MG63 (cell line): Measurements from ENCODE around the gene QSOX2. TPM values are rescaled to one million over a fixed set of nuclear protein-coding genes. Genes with fewer than 3 reads are reported as not detected.

Source experiments
- DNase-seq: peaks from one replicate; pipeline ENCODE4 v3.0.0-alpha.2; 2020
- H3K27me3 ChIP-seq: fragments of 250-450 bp; sonication (Bioruptor Pico); 2 replicates; pipeline ENCODE4 v1.5.1; 2020; ENCODE audit warnings: mild to moderate bottlenecking, moderate library complexity
- H3K36me3 ChIP-seq: fragments of 250-450 bp; sonication (Bioruptor Pico); 2 replicates; pipeline ENCODE4 v1.5.1; 2020; ENCODE audit warnings: mild to moderate bottlenecking, moderate library complexity
- H3K4me3 ChIP-seq: fragments of 250-450 bp; sonication (Bioruptor Pico); 2 replicates; pipeline ENCODE4 v1.5.1; 2020; ENCODE audit warnings: mild to moderate bottlenecking, moderate library complexity
- H3K9me3 ChIP-seq: fragments of 250-450 bp; sonication (Bioruptor Pico); 2 replicates; pipeline ENCODE4 v1.5.1; 2020; ENCODE audit warnings: mild to moderate bottlenecking, moderate library complexity
- total RNA-seq: library from RNA; depleted of rRNA; stranded (reverse); fragments of >200 nt; shearing (Covaris generic); gene quantifications from 2 replicates; pipeline ENCODE4 v1.2.3, GENCODE V29; 2014; ENCODE audit warnings: low replicate concordance

QSOX2 gene
- total RNA-seq, 1 experiment from 2014 or later = 28.2 TPM

DNA sequence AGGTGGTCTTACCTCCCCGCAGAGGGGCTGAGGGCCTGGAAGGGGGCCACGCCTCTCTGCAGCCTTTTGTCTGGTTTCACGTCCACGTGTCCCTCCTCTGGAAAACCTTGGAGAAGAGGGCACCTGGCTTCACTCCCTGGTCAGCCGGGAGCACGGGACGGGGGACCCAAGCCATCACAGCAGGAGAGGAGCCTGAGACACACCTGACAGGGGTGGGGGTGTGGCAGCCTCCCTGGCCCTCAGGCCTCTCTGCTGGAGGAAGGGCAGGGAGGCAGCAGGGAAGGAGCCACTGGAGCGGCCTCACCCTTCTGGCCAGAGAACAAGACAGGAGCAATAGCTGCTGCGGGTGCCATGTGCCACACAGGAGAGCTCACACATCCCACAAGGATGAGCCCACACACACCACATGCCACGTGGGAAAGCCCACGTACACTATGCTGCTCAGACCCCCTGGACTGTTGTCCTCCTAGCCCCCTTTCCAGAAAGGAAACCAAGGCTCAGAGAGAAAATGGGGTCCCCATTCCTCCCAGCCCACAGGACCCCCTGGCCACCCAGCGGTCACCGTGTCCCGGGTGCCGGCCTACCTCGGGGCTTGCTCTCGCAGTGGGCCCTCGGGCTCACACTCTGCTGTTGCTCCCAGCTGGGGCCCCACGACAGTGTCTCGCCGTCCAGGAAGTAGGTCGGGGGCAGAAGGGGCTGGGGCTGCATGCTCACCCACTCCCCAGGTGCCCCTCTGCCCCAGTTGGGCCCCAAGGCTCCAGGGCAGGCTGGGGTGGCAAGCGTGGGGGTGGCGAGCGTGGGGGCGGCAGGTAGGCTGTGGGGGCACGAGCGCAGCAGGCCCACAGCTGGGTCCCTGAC is 40.1 kb upstream of the QSOX2 start:
- H3K9me3 ChIP-seq = no peaks in the 10 kb centered on the region
- H3K27me3 ChIP-seq = no peaks in the 10 kb centered on the region
- DNase-seq = no peak
- H3K4me3 ChIP-seq = no peak overlapping the region
- H3K36me3 ChIP-seq = no peaks in the 10 kb centered on the region

GRCh38 chr9:136284951-136285350 is 39.3 kb upstream of the QSOX2 start:
- Histone ChIP-seq H3K9me3 (no peaks in the 10 kb centered on the region), H3K27me3 (no peaks in the 10 kb centered on the region), H3K4me3 (no peak overlapping the region), H3K36me3 (no peaks in the 10 kb centered on the region)
- no peak for DNase-seq

GRCh38 chr9:136284311-136284710 is 38.7 kb upstream of the QSOX2 start:
- Histone ChIP-seq H3K9me3 (no peaks in the 10 kb centered on the region), H3K27me3 (no peaks in the 10 kb centered on the region), H3K4me3 (no peak overlapping the region), H3K36me3 (no peaks in the 10 kb centered on the region)
- no peak for DNase-seq

DNA sequence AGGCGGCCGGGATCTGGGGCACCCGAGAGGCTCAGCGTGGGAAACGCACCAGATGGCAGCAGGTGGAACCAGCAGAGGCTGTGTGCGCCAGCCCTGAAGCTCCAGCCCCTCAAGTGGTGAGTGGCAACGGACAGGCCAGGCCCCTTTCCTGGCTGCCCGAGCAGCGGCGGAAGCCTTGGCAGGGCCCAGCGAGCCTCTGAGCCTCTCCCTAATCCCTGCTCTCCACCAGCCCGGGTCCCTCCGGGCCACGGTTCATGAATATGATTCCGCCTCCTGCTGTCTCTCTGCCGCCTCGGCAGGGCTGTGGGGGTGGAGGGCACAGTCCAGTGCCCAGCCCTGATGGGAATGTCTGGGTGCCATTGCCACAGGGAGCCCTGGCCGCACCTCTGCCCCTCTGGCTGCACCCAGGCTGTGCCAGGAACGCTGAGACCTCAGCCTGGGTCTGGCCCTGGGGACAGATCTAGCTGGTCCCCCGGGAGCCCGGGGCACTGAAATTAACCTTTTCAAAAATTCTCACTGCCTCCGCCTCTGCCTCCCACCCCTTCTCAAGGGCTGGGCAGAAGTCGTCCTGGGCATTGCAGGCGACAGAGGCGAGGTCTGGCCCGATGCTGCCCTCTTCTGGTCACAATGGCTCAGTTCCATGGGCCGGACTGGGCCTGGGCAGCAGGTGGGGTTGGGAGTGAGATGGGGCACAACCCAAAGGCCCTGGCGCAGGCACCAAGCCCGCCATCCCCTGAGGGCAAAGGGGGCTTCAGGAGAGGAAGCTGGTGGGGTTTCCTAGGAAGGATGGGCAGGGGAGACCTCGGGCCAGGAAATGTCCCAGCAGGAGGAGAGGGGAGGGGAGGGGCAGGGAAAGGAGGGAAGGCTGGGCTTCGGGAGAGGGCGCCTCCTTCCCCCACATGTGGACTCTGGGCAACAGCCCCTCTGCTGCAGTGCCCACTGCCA is 38.0 kb upstream of the QSOX2 start:
- H3K4me3 ChIP-seq = no peak overlapping the region
- H3K27me3 ChIP-seq = no peaks in the 10 kb centered on the region
- no peaks in the 10 kb centered on the region for H3K9me3 ChIP-seq
- DNase-seq = peak; percentile 72
- no peaks in the 10 kb centered on the region for H3K36me3 ChIP-seq

- H3K4me3 ChIP-seq = no peak overlapping the region
- H3K36me3 ChIP-seq = no peaks in the 10 kb centered on the region
- no peak for DNase-seq
- H3K27me3 ChIP-seq = no peaks in the 10 kb centered on the region
- H3K9me3 ChIP-seq = no peaks in the 10 kb centered on the region
These were observed 36.8 kb upstream of the QSOX2 start for GRCh38 chr9:136282272-136282861.

DNA sequence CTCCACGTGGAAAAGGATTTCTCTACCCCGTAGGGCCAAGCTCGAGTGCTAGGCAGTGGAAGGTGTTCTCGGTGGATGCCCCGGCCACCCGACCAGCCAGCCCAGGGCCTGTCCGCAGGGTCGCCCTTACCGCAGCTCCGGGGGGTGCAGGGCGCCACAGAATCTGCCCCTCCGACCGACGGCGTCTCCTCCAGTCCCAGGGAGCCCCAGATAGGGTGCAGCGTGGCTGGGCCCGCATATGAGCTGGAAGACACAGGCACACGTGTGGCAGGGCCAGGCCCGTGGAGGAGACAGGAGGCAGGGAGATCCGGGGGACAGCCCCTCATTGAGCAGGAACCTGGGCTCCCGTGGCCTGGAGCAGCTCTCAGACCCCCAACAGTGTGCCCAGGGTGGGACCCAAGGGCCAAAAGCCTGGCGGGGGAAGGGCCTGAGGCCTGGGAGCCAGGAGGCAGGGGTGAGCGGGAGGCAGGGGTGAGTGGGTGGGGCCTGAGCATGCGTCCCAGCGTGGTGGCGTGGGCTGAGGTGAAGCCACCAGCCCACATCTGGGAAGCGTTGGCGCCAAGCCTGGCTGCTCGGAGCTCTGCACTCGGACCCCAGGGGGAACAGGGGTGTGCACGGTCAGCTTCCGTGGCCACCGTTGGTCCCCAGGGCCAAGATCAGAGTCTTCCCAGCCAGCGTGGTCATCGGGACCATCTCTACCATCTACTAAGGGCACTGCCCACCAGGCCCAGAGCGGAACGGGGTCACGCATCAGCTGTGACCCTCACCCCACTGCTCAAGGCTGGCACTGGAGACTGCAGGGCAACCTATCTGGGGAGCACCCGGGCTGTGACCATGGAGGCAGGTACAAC is 36.0 kb upstream of the QSOX2 start:
- H3K4me3 ChIP-seq = no peak overlapping the region
- no peaks in the 10 kb centered on the region for H3K9me3 ChIP-seq
- no peak for DNase-seq
- H3K27me3 ChIP-seq = no peaks in the 10 kb centered on the region
- H3K36me3 ChIP-seq = no peaks in the 10 kb centered on the region

DNA sequence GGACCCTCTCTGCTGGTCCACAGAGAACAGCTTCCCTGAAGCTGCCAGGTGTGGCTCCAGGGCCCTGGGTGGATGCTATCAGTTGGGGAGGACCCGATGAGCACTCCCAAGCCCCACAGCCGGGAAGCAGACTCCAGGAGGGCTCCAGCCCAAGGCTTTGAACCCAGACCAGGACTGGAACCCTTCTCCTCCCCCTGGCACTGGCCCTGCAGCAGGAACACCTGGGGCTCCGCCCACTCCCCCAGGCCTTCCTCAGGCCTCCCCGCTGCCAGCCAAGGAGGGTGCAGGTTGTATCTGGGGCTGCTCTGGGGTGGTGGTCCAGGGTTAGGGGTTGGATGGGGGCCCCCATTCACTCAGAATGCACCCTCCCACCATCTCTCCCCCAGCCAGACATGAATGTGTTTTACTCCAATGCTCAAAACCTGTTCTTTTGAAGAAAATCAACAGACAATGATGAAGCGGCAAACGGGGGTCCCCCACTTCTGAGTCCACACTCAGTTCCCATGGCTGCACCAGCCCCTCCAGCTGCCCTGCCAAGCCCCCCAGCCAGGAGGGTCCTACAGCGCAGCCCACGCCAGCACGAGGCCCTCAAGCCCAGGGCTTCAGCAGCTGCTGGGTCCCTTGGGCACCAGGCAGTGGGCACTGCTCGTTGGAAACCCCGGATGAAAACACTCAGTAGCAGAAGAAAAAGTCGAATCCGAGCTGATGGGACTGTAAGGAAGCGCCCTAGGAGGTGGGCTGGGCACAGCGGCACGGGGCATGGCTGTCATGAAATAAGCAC is 35.1 kb upstream of the QSOX2 start:
- no peaks in the 10 kb centered on the region for H3K9me3 ChIP-seq
- no peaks in the 10 kb centered on the region for H3K27me3 ChIP-seq
- DNase-seq = no peak
- H3K36me3 ChIP-seq = no peaks in the 10 kb centered on the region
- no peak overlapping the region for H3K4me3 ChIP-seq

GRCh38 chr9:136279471-136279870 is 33.9 kb upstream of the QSOX2 start:
- Histone ChIP-seq H3K27me3 (no peaks in the 10 kb centered on the region), H3K4me3 (no peak overlapping the region), H3K9me3 (no peaks in the 10 kb centered on the region), H3K36me3 (no peaks in the 10 kb centered on the region)
- no peak for DNase-seq

- Histone ChIP-seq H3K36me3 (no peaks in the 10 kb centered on the region), H3K4me3 (no peak overlapping the region), H3K9me3 (no peaks in the 10 kb centered on the region), H3K27me3 (no peaks in the 10 kb centered on the region)
- no peak for DNase-seq
These were observed 33.3 kb upstream of the QSOX2 start for GRCh38 chr9:136278894-136279293.

GRCh38 chr9:136278221-136278620 is 32.6 kb upstream of the QSOX2 start:
- H3K36me3 ChIP-seq = no peaks in the 10 kb centered on the region
- no peaks in the 10 kb centered on the region for H3K27me3 ChIP-seq
- H3K4me3 ChIP-seq = no peak overlapping the region
- no peaks in the 10 kb centered on the region for H3K9me3 ChIP-seq
- DNase-seq = no peak

GRCh38 chr9:136277746-136278145 is 32.1 kb upstream of the QSOX2 start:
- no peaks in the 10 kb centered on the region for H3K27me3 ChIP-seq
- no peak for DNase-seq

DNA sequence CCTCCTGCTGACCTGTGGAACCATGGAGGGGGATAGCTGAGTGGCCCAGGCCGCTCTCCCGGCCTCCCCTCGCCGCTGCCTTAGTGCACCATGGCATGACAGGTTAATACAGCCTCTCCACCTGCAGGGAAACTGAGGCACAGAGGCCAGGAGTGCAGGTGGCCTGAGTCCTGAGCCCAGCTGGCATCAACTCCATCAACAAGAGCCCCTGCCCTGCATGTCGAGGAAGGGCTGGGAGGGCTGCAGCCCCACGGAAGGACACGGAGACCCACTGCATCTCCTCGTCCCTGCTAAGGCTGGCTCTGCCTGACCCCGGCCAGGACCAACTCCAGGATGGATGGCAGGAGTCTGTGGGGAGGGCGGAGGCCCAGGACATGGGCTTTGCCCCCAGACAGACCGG is 31.1 kb upstream of the QSOX2 start:
- no peaks in the 10 kb centered on the region for H3K9me3 ChIP-seq
- H3K36me3 ChIP-seq = no peaks in the 10 kb centered on the region
- H3K27me3 ChIP-seq = no peaks in the 10 kb centered on the region
- H3K4me3 ChIP-seq = no peak overlapping the region
- DNase-seq = no peak

More at GRCh38 chr9:136277746-136278145, 32.1 kb upstream of the QSOX2 start:
- Histone ChIP-seq H3K4me3 (no peak overlapping the region), H3K9me3 (no peaks in the 10 kb centered on the region), H3K36me3 (no peaks in the 10 kb centered on the region)

GRCh38 chr9:136275655-136276429 is 30.2 kb upstream of the QSOX2 start:
- Histone ChIP-seq H3K27me3 (no peaks in the 10 kb centered on the region), H3K4me3 (no peak overlapping the region), H3K9me3 (no peaks in the 10 kb centered on the region), H3K36me3 (no peaks in the 10 kb centered on the region)
- no peak for DNase-seq

DNA sequence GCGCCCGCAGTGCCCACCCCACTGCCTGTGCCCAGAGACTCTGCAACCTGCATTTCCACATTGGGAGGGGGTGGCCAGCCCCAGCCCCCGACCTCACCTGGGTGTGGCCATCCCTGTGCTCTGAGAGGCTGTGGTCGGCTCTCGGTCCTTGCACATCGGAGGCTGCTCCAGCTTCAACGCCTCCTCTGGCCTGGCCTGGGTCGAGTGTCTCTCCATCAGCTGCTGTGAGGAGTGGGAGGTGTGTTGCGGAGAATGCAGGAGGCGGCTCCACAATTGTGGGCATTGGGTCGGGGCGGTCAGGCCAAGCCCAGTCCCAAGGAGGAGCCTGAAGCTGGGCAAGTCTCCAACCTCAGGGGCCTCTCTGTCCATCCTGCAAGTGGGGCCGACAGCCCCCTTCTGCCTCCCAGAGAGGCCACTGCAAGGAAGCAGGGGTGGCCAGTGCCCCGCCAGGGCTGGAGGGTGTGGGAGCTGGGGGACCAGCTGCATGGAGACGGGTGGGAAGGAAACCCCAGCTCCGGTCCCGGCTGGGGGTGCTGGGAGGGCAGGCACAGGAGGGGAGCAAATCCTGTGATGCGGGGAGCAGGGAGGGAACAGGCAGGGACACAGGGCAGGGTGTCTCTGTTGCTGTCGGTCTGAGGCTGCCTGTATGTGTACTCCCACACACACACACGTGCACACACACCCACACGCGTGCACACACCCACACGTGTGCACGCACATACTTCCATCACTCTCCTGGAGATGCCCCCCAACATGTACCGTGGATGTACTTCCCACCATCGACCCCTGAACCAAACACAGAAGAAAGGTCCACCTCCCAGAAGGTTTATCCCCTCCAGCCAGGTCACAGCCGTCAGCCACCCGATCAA is 29.4 kb upstream of the QSOX2 start:
- DNase-seq = no peak
- no peak overlapping the region for H3K4me3 ChIP-seq
- H3K36me3 ChIP-seq = no peaks in the 10 kb centered on the region
- H3K9me3 ChIP-seq = 0 out of 2 replicates have a peak, but pooled peaks cover under 1% of the 10 kb centered on the region
- H3K27me3 ChIP-seq = no peaks in the 10 kb centered on the region
